ENCODE data around the gene ABCA4.

DNA sequence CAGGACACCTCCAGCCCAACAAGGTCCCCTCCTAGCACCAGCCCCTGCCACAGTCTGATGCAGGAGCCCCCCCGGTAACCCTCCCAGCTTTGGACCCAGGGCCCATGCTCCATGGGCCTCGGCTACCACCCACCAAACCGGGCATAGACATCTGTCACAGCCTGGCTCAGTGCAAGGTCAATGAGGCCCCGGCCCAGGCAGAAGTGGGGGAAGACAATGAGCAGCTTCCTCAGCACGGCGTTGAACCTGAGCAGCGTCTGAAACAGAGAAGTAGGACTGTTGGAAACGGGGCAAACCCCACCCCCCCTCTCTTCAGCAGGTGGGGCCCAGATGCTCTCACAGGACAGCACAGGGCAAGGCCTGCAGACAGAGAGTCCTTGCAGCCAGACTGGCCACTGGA is 109.8 kb downstream of the ABCA4 start:
- no peak for TF ChIP-seq GLIS3 (CRISPR knock-in tag; IDR thresholded peaks at IDR 0.05)
- no peak for TF ChIP-seq TOX (CRISPR knock-in tag; IDR thresholded peaks at IDR 0.05; ENCODE audit: borderline replicate concordance)
- no peak for TF ChIP-seq ARNTL (CRISPR knock-in tag; IDR thresholded peaks at IDR 0.05; ENCODE audit: borderline replicate concordance, low read depth)
- no peak for TF ChIP-seq ISL1 (CRISPR knock-in tag; IDR thresholded peaks at IDR 0.05)
- TF ChIP-seq OSR1 (CRISPR knock-in tag; IDR thresholded peaks at IDR 0.05), result no peak
- no peak for TF ChIP-seq ZC3H10 (CRISPR knock-in tag; IDR thresholded peaks at IDR 0.05)
- no peak for TF ChIP-seq SNAI2 (CRISPR knock-in tag; IDR thresholded peaks at IDR 0.05)
- no peak for TF ChIP-seq ZNF565 (CRISPR knock-in tag; conservative IDR thresholded peaks at IDR 0.05; ENCODE audit: low read depth)

Measured in SK-N-SH treated with all-trans-retinoic acid at 6 μM for 48 hours (cell line).